Measurements from ENCODE around the gene FAM234B.

The FAM234B gene

DNA sequence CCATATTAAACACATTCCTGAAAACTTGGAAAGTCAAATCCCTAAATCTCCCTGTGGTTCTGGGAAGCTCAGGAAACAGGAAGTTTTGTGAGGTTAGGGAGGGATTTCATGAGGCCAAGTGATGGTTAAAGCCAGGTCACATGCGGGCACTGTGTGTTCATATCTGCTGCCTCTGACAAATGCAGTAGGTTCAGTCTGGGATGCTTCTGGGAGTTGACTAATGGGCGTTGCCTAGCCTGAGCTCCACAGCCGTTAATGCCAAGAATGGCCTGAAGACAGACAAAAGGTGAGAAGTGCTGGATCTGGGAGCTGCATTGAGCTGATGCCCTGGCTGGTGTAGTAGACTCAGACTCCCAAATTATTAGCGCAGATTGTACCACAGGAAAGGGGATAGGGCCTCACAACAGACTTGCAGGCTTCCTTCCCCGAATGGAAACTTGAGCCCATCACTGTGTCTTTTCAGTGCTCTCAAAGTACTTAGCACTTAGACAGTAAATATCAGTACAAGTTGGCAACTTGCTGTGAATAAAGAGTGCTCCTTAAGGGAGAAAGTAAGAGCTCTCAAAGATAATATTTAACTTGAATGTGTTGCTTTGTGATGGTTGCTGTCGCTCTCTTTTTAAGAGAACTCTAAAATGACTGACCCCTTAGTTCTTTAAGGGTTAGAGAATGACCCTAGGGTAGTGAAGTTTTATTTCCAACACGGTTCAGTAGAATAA lies 41.9 kb downstream of the FAM234B start:
- no peak overlapping the region for H2AFZ ChIP-seq (ENCODE audit: low read depth, low read length)
- H3K36me3 ChIP-seq (ENCODE audit: insufficient read depth, low read length), result no peaks in the 10 kb centered on the region
- H3K9ac ChIP-seq (ENCODE audit: low read depth, low read length), result no peak overlapping the region
- no peaks in the 10 kb centered on the region for H3K79me2 ChIP-seq (ENCODE audit: insufficient read depth, low read length)
- no peak overlapping the region for H3K4me3 ChIP-seq (ENCODE audit: low read depth in 1 of 2, low read length in 2 of 2)
- no peaks in the 10 kb centered on the region for H4K20me1 ChIP-seq (ENCODE audit: insufficient read depth, low read length)
- peaks cover 10% of the 10 kb centered on the region for H3K27me3 ChIP-seq (ENCODE audit: insufficient read depth, low read length, poor library complexity)
- ATAC-seq (ENCODE audit: insufficient read depth, low read depth) (no peak), DNase-seq (no peak)
- H3K4me1 ChIP-seq (ENCODE audit: insufficient read depth, low read length), result no peaks in the 10 kb centered on the region
- no peak overlapping the region for H3K27ac ChIP-seq (ENCODE audit: low read length)
- H3K4me2 ChIP-seq (ENCODE audit: insufficient read depth, low read length), result no peak overlapping the region
- TF ChIP-seq EZH2 (IDR thresholded peaks at IDR 0.05; ENCODE audit: borderline replicate concordance, low read depth, low read length, severe bottlenecking), result no peak
- TF ChIP-seq, protein P1, sequence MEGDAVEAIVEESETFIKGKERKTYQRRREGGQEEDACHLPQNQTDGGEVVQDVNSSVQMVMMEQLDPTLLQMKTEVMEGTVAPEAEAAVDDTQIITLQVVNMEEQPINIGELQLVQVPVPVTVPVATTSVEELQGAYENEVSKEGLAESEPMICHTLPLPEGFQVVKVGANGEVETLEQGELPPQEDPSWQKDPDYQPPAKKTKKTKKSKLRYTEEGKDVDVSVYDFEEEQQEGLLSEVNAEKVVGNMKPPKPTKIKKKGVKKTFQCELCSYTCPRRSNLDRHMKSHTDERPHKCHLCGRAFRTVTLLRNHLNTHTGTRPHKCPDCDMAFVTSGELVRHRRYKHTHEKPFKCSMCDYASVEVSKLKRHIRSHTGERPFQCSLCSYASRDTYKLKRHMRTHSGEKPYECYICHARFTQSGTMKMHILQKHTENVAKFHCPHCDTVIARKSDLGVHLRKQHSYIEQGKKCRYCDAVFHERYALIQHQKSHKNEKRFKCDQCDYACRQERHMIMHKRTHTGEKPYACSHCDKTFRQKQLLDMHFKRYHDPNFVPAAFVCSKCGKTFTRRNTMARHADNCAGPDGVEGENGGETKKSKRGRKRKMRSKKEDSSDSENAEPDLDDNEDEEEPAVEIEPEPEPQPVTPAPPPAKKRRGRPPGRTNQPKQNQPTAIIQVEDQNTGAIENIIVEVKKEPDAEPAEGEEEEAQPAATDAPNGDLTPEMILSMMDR (IDR thresholded peaks at IDR 0.05; ENCODE audit: borderline replicate concordance, extremely low read depth, low read length, poor library complexity, severe bottlenecking), result no peak
- H3K9me3 ChIP-seq (ENCODE audit: insufficient read depth, low read length, severe bottlenecking), result no peaks in the 10 kb centered on the region

DNA sequence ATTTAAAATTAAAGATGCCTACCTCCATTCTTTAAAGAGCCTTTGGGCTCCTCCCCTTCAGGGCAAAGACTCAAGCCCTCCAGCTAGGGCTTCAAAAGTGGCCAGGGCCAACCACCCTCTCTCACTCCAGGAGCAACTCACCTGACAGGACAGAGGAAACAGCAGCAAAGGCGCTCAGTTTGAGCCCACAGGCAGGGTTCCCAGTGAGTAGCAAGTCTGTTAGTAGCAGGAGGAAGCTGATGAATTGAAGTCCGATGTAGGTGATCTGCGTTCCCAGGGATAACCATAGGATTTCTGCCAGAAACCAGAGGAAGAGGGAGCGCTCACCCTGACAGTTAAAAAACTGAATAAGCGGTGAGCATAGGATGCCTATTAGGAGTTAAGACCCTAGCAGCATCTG lies 43.6 kb downstream of the FAM234B start:
- Histone ChIP-seq H3K4me3 (ENCODE audit: low read depth in 1 of 2, low read length in 2 of 2) (no peak overlapping the region), H3K27me3 (ENCODE audit: insufficient read depth, low read length, poor library complexity) (peaks cover 18% of the 10 kb centered on the region), H2AFZ (ENCODE audit: low read depth, low read length) (no peak overlapping the region), H3K79me2 (ENCODE audit: insufficient read depth, low read length) (no peaks in the 10 kb centered on the region), H3K9me3 (ENCODE audit: insufficient read depth, low read length, severe bottlenecking) (no peaks in the 10 kb centered on the region), H3K27ac (ENCODE audit: low read length) (no peak overlapping the region), H3K4me1 (ENCODE audit: insufficient read depth, low read length) (no peaks in the 10 kb centered on the region), H3K4me2 (ENCODE audit: insufficient read depth, low read length) (no peak overlapping the region), H4K20me1 (ENCODE audit: insufficient read depth, low read length) (no peaks in the 10 kb centered on the region), H3K36me3 (ENCODE audit: insufficient read depth, low read length) (no peaks in the 10 kb centered on the region), H3K9ac (ENCODE audit: low read depth, low read length) (no peak overlapping the region)
- no peak for ATAC-seq (ENCODE audit: insufficient read depth, low read depth)
- no peak for DNase-seq
- TF ChIP-seq EZH2 (IDR thresholded peaks at IDR 0.05; ENCODE audit: borderline replicate concordance, low read depth, low read length, severe bottlenecking), result no peak
- TF ChIP-seq, protein P1 (IDR thresholded peaks at IDR 0.05; ENCODE audit: borderline replicate concordance, extremely low read depth, low read length, poor library complexity, severe bottlenecking), result no peak

DNA sequence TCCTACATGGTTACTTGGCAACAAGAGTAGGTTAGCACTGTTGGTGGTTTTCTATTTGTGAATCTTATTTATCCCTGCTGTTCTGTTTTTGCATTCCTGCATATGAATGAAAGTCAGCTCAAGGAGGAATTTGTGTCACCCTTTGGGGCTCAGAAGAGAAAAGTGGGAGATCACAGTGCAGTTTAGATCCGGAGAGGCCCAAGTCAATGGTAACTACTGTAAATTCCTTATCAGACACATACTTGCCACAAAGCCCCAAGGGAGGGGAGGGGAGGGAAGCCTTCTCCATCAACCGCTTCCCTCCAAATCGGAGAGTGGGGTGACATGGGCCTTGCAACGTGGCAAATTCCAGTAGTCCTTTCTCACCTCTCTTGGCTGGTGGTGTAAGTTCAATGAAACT lies 44.3 kb downstream of the FAM234B start:
- Histone ChIP-seq H2AFZ (ENCODE audit: low read depth, low read length) (no peak overlapping the region), H3K4me3 (ENCODE audit: low read depth in 1 of 2, low read length in 2 of 2) (no peak overlapping the region), H3K36me3 (ENCODE audit: insufficient read depth, low read length) (no peaks in the 10 kb centered on the region), H3K4me1 (ENCODE audit: insufficient read depth, low read length) (no peaks in the 10 kb centered on the region), H3K9ac (ENCODE audit: low read depth, low read length) (no peak overlapping the region), H3K4me2 (ENCODE audit: insufficient read depth, low read length) (no peak overlapping the region), H3K27me3 (ENCODE audit: insufficient read depth, low read length, poor library complexity) (peaks cover 21% of the 10 kb centered on the region), H3K27ac (ENCODE audit: low read length) (no peak overlapping the region), H3K9me3 (ENCODE audit: insufficient read depth, low read length, severe bottlenecking) (no peaks in the 10 kb centered on the region), H3K79me2 (ENCODE audit: insufficient read depth, low read length) (no peaks in the 10 kb centered on the region), H4K20me1 (ENCODE audit: insufficient read depth, low read length) (no peaks in the 10 kb centered on the region)
- no peak for TF ChIP-seq EZH2 (IDR thresholded peaks at IDR 0.05; ENCODE audit: borderline replicate concordance, low read depth, low read length, severe bottlenecking)
- TF ChIP-seq, protein P1 (IDR thresholded peaks at IDR 0.05; ENCODE audit: borderline replicate concordance, extremely low read depth, low read length, poor library complexity, severe bottlenecking), result no peak
- no peak for DNase-seq
- ATAC-seq (ENCODE audit: insufficient read depth, low read depth), result no peak
